H9 (cell line): ENCODE data around the gene C16orf74. TPM values are rescaled to one million over a fixed set of nuclear protein-coding genes. Genes with fewer than 3 reads are reported as not detected.
A peak's percentile ranks its signal among the peaks of the same experiment; 100 is the strongest.

Experiments
- DNase-seq: peaks from one replicate; pipeline ENCODE4 v3.0.0-alpha.2; 2017
- H2AFZ ChIP-seq: one replicate; pipeline ENCODE4 v1.6.1; 2013; ENCODE audit warnings: mild to moderate bottlenecking, low read length, control low read depth, moderate library complexity
- H2AK5ac ChIP-seq: 2 replicates; pipeline ENCODE4 v1.6.1; 2013; ENCODE audit warnings: low read length, control low read depth, mixed read lengths; ENCODE audit not compliant: insufficient read length
- H2BK120ac ChIP-seq: one replicate; pipeline ENCODE4 v1.6.1; 2013; ENCODE audit warnings: low read depth, mild to moderate bottlenecking, low read length, control low read depth, inconsistent platforms; ENCODE audit not compliant: poor library complexity, severe bottlenecking
- H2BK12ac ChIP-seq: 2 replicates; pipeline ENCODE4 v1.6.1; 2013; ENCODE audit warnings: low read length, control low read depth, mixed read lengths, low read depth; ENCODE audit not compliant: insufficient read length
- H2BK15ac ChIP-seq: 2 replicates; pipeline ENCODE4 v1.6.1; 2013; ENCODE audit warnings: low read depth, low read length, control low read depth
- H2BK20ac ChIP-seq: one replicate; pipeline ENCODE4 v1.6.1; 2013; ENCODE audit warnings: low read depth, mild to moderate bottlenecking, low read length, control low read depth, inconsistent platforms; ENCODE audit not compliant: poor library complexity, severe bottlenecking
- H2BK5ac ChIP-seq: 2 replicates; pipeline ENCODE4 v1.6.1; 2013; ENCODE audit warnings: low read length, control low read depth, mixed read lengths; ENCODE audit not compliant: insufficient read length
- H3K14ac ChIP-seq: 2 replicates; pipeline ENCODE4 v1.6.1; 2013; ENCODE audit warnings: low read length, control low read depth; ENCODE audit not compliant: insufficient read depth
- H3K18ac ChIP-seq: 2 replicates; pipeline ENCODE4 v1.6.1; 2013; ENCODE audit warnings: low read depth, mild to moderate bottlenecking, mixed read lengths, low read length, control low read depth; ENCODE audit not compliant: insufficient read length
- H3K23ac ChIP-seq: 2 replicates; pipeline ENCODE4 v1.6.1; 2013; ENCODE audit warnings: low read length, control low read depth, mixed read lengths, low read depth; ENCODE audit not compliant: insufficient read length
- H3K23me2 ChIP-seq: 2 replicates; pipeline ENCODE4 v1.6.1; 2013; ENCODE audit warnings: low read depth, mild to moderate bottlenecking, mixed read lengths, low read length, control low read depth; ENCODE audit not compliant: insufficient read length, poor library complexity, severe bottlenecking
- H3K27ac ChIP-seq: 2 replicates; pipeline ENCODE4 v1.5.1; 2013; ENCODE audit warnings: low read length, control low read depth, mixed read lengths, low read depth; ENCODE audit not compliant: insufficient read length
- H3K27me3 ChIP-seq: 2 replicates; pipeline ENCODE4 v1.6.1; 2013; ENCODE audit warnings: low read length, control low read depth, inconsistent platforms; ENCODE audit not compliant: insufficient read depth
- H3K4ac ChIP-seq: 2 replicates; pipeline ENCODE4 v1.6.1; 2013; ENCODE audit warnings: low read depth, mild to moderate bottlenecking, control low read depth, inconsistent platforms, low read length, moderate library complexity
- H3K4me1 ChIP-seq: 2 replicates; pipeline ENCODE4 v1.6.1; 2013; ENCODE audit warnings: low read length, control low read depth, inconsistent platforms; ENCODE audit not compliant: insufficient read depth
- H3K4me2 ChIP-seq: 2 replicates; pipeline ENCODE4 v1.6.1; 2013; ENCODE audit warnings: low read length, control low read depth, mixed read lengths; ENCODE audit not compliant: insufficient read length, insufficient read depth
- H3K56ac ChIP-seq: 2 replicates; pipeline ENCODE4 v1.6.1; 2013; ENCODE audit warnings: low read depth, mild to moderate bottlenecking, mixed read lengths, low read length, control low read depth; ENCODE audit not compliant: insufficient read length
- H3K79me1 ChIP-seq: 2 replicates; pipeline ENCODE4 v1.6.1; 2013; ENCODE audit warnings: low read depth, mild to moderate bottlenecking, moderate library complexity, low read length, control low read depth, inconsistent platforms; ENCODE audit not compliant: insufficient read depth, poor library complexity, severe bottlenecking
- H3K79me2 ChIP-seq: 2 replicates; pipeline ENCODE4 v1.6.1; 2013; ENCODE audit warnings: low read length, control low read depth, inconsistent platforms; ENCODE audit not compliant: insufficient read depth
- H3K9ac ChIP-seq: 2 replicates; pipeline ENCODE4 v1.6.1; 2013; ENCODE audit warnings: low read length, control low read depth, mixed read lengths; ENCODE audit not compliant: insufficient read length; ENCODE audit errors: extremely low read depth
- H3K9me3 ChIP-seq: one replicate; pipeline ENCODE4 v1.6.1; 2013; ENCODE audit warnings: low read depth, low read length, inconsistent platforms; ENCODE audit not compliant: control insufficient read depth
- H3T11ph ChIP-seq: one replicate; pipeline ENCODE4 v1.6.1; 2013; ENCODE audit warnings: mild to moderate bottlenecking, low read length, control low read depth, inconsistent platforms
- H4K20me1 ChIP-seq: one replicate; pipeline ENCODE4 v1.6.1; 2013; ENCODE audit not compliant: control insufficient read depth, insufficient read length, insufficient read depth
- H4K5ac ChIP-seq: 2 replicates; pipeline ENCODE4 v1.6.1; 2013; ENCODE audit warnings: low read depth, mild to moderate bottlenecking, mixed read lengths, low read length, control low read depth; ENCODE audit not compliant: insufficient read length
- H4K8ac ChIP-seq: replicated peaks from 2 replicates; pipeline ENCODE4 v1.6.1; 2013; ENCODE audit warnings: low read length, control low read depth, mixed read lengths, low read depth; ENCODE audit not compliant: insufficient read length
- H4K91ac ChIP-seq: 2 replicates; pipeline ENCODE4 v1.6.1; 2013; ENCODE audit warnings: low read depth, mild to moderate bottlenecking, moderate library complexity, mixed read lengths, low read length, control low read depth; ENCODE audit not compliant: insufficient read length
- H3K27ac Mint-ChIP-seq, 3 experiments: 2 replicates in 2 of 3; 3 replicates in 1 of 3; pipeline ENCODE4 v1.8.0; 2020 to 2021; ENCODE audit warnings: mixed read lengths in 3 of 3, mild to moderate bottlenecking in 1 of 3, moderate library complexity in 1 of 3
- H3K27me3 Mint-ChIP-seq: 2 replicates; pipeline ENCODE4 v1.8.0; 2021; ENCODE audit warnings: low read depth, mild to moderate bottlenecking, moderate library complexity, mixed read lengths
- H3K36me3 Mint-ChIP-seq, 3 experiments: 2 replicates in 2 of 3; 3 replicates in 1 of 3; pipeline ENCODE4 v1.8.0; 2020 to 2021; ENCODE audit warnings: low read depth in 3 of 3, mixed read lengths in 3 of 3; ENCODE audit not compliant: insufficient read depth in 1 of 3
- H3K4me1 Mint-ChIP-seq, 2 experiments: 2 replicates each; pipeline ENCODE4 v1.8.0; 2020; ENCODE audit warnings: mixed read lengths in 2 of 2
- H3K4me3 Mint-ChIP-seq, 2 experiments: 2 replicates in 1 of 2; 3 replicates in 1 of 2; pipeline ENCODE4 v1.8.0; 2020 to 2021; ENCODE audit warnings: mild to moderate bottlenecking in 2 of 2, mixed read lengths in 2 of 2, moderate library complexity in 1 of 2
- H3K9me3 Mint-ChIP-seq, 2 experiments: 2 replicates in 1 of 2; 3 replicates in 1 of 2; pipeline ENCODE4 v1.8.0; 2020; ENCODE audit warnings: mild to moderate bottlenecking in 2 of 2, mixed read lengths in 2 of 2, moderate library complexity in 1 of 2
- CTCF ChIP-seq: fragments of 200-600 bp; sonication (generic); conservative IDR thresholded peaks from 3 replicates; pipeline ENCODE4 v1.8.0; 2021; ENCODE audit warnings: antibody characterized with exemption, mild to moderate bottlenecking
- WGBS: extraction: QIAGEN DNeasy Blood & Tissue Kit; methylation state at CpG from one replicate; pipeline ENCODE4 v1.1.7; 2013; ENCODE audit warnings: missing lambda C conversion rate, low lambda C conversion rate, mixed read lengths; ENCODE audit not compliant: insufficient read length; ENCODE audit errors: extremely low coverage; 5-methylcytosine and 5-hydroxymethylcytosine counted together
- total RNA-seq: library from RNA; stranded (reverse); gene quantifications from 2 replicates; pipeline ENCODE4 v1.2.1, GENCODE V29; 2021

Gene C16orf74
- total RNA-seq, 1 experiment from 2014 or later = 5.6 TPM

GRCh38 chr16:85697431-85697830 is 53.5 kb downstream of the C16orf74 start:
- Histone ChIP-seq H2BK20ac (no peak overlapping the region), H2AFZ (no peak overlapping the region), H3K9me3 (no peaks in the 10 kb centered on the region), H2BK12ac (no peak overlapping the region), H3K4me2 (no peak overlapping the region), H3K9ac (no peak overlapping the region), H3K27me3 (no peaks in the 10 kb centered on the region), H2BK5ac (no peak overlapping the region), H3K79me2 (no peaks in the 10 kb centered on the region), H2BK120ac (no peak overlapping the region), H3K18ac (no peak overlapping the region), H4K8ac (no peak overlapping the region), H2AK5ac (no peak overlapping the region), H2BK15ac (no peak overlapping the region), H4K5ac (no peak overlapping the region), H3T11ph (no peak overlapping the region), H3K23ac (no peak overlapping the region), H4K20me1 (no peaks in the 10 kb centered on the region), H3K27ac (no peak overlapping the region), H3K4ac (no peak overlapping the region), H3K14ac (no peak overlapping the region), H4K91ac (no peak overlapping the region), H3K56ac (no peak overlapping the region), H3K79me1 (no peaks in the 10 kb centered on the region), H3K23me2 (peaks cover 4% of the 10 kb centered on the region), H3K4me1 (peaks cover 3% of the 10 kb centered on the region; the same call in 1 of the 2 replicates)
- Mint-ChIP-seq H3K4me1 (peaks cover 9 to 14% of the 10 kb centered on the region in 2 experiments), H3K9me3 (no peaks in the 10 kb centered on the region; a peak in 1 of 5 replicates), H3K27ac (peak overlapping the region in 1 of 3 experiments; percentile 59; a peak in 1 of 7 replicates), H3K27me3 (peaks cover 25% of the 10 kb centered on the region), H3K36me3 (no peaks in the 10 kb centered on the region), H3K4me3 (no peak overlapping the region)
- no peak for TF ChIP-seq CTCF
- no CpG with 5 or more reads among the region's 14 CpGs for WGBS
- DNase-seq = no peak
